Activated effector memory CD4-positive, alpha-beta T cell treated with Interleukin-2 at 50 U/mL for 16 hours (primary cell): ENCODE results near the gene DNAJC30.
"Not testable (repeated sequence)": the region's sequence is repeated elsewhere in the genome, so short reads cannot be mapped to it uniquely, and the experiment has no call there.

Source experiments
- DNase-seq: peaks from one replicate; pipeline ENCODE4 v3.0.0-alpha.2; 2020

DNAJC30 gene

GRCh38 chr7:73680501-73680900, 2.8 kb downstream of the DNAJC30 start:
- no peak for DNase-seq

GRCh38 chr7:73679709-73680108, 3.5 kb downstream of the DNAJC30 start:
- no peak for DNase-seq

GRCh38 chr7:73678862-73679261, 4.4 kb downstream of the DNAJC30 start:
- no peak for DNase-seq

- not testable (repeated sequence) for DNase-seq
Measured at GRCh38 chr7:73676062-73676461, 7.2 kb downstream of the DNAJC30 start.

GRCh38 chr7:73674468-73675124, 8.7 kb downstream of the DNAJC30 start:
- DNase-seq: no peak

- no peak for DNase-seq
Measured at GRCh38 chr7:73671857-73672445, 11.3 kb downstream of the DNAJC30 start.

GRCh38 chr7:73671322-73671661, 12.0 kb downstream of the DNAJC30 start:
- DNase-seq: no peak

- no peak for DNase-seq
Measured at GRCh38 chr7:73669858-73670385, 13.3 kb downstream of the DNAJC30 start.

GRCh38 chr7:73669288-73669701, 14.0 kb downstream of the DNAJC30 start:
- no peak for DNase-seq

- DNase-seq: no peak
Measured at GRCh38 chr7:73668886-73669230, 14.4 kb downstream of the DNAJC30 start.

- DNase-seq: no peak
Measured at GRCh38 chr7:73668103-73668885, 15.0 kb downstream of the DNAJC30 start.

- DNase-seq: peak; percentile 88
Measured at GRCh38 chr7:73667344-73668102, 15.7 kb downstream of the DNAJC30 start, which contains the start of gene VPS37D. VPS37D (plus strand) TSS chr7:73667831; CDS start chr7:73667959, 128 bp downstream.

- DNase-seq: no peak
Measured at GRCh38 chr7:73663033-73663432, 20.2 kb downstream of the DNAJC30 start.

GRCh38 chr7:73660594-73660993, 22.7 kb downstream of the DNAJC30 start:
- DNase-seq: not testable (repeated sequence)

- DNase-seq: no peak
Measured at GRCh38 chr7:73659983-73660382, 23.3 kb downstream of the DNAJC30 start.

GRCh38 chr7:73655309-73655708, 27.9 kb downstream of the DNAJC30 start:
- not testable (repeated sequence) for DNase-seq

- no peak for DNase-seq
Measured at GRCh38 chr7:73652541-73652949, 30.7 kb downstream of the DNAJC30 start.

- DNase-seq: no peak
Measured at GRCh38 chr7:73650524-73650923, 32.7 kb downstream of the DNAJC30 start.

- no peak for DNase-seq
Measured at GRCh38 chr7:73649576-73649975, 33.7 kb downstream of the DNAJC30 start.

- no peak for DNase-seq
Measured at GRCh38 chr7:73648593-73649332, 34.5 kb downstream of the DNAJC30 start.

- no peak for DNase-seq
Measured at GRCh38 chr7:73647725-73648592, 35.3 kb downstream of the DNAJC30 start.
